HFFc6 (cell line): ENCODE measurements around the gene ADGRV1. TPM values are rescaled to one million over a fixed set of nuclear protein-coding genes. Genes with fewer than 3 reads are reported as not detected.

Experiments used
- DNase-seq: peaks from one replicate; pipeline ENCODE4 v3.0.0-alpha.2; 2018
- H3K27ac Mint-ChIP-seq: 2 replicates; pipeline ENCODE4 v1.8.0; 2020; ENCODE audit warnings: mild to moderate bottlenecking, mixed read lengths
- H3K27me3 Mint-ChIP-seq: 2 replicates; pipeline ENCODE4 v1.8.0; 2021; ENCODE audit warnings: mild to moderate bottlenecking, moderate library complexity, mixed read lengths; ENCODE audit not compliant: insufficient read depth
- H3K36me3 Mint-ChIP-seq: 2 replicates; pipeline ENCODE4 v1.8.0; 2021; ENCODE audit warnings: low read depth, mixed read lengths
- H3K4me1 Mint-ChIP-seq: 2 replicates; pipeline ENCODE4 v1.8.0; 2020; ENCODE audit warnings: low read depth, mixed read lengths
- H3K4me3 Mint-ChIP-seq: 2 replicates; pipeline ENCODE4 v1.8.0; 2020; ENCODE audit warnings: mild to moderate bottlenecking, moderate library complexity, mixed read lengths
- H3K9me3 Mint-ChIP-seq: 2 replicates; pipeline ENCODE4 v1.8.0; 2020; ENCODE audit warnings: mild to moderate bottlenecking, mixed read lengths
- total RNA-seq, 6 experiments: library from RNA; stranded (reverse); fragmentation: NEBNext Ultra II Directional; extraction: Animal tissue kit (Norgen Biotek cat#: 25700); gene quantifications; 2 replicates in 1 of 6; 3 replicates in 5 of 6; pipeline ENCODE4 v1.2.3, GENCODE V29; 2021
- TF ChIP-seq, protein P1 (sequence below): fragments of 200-600 bp; sonication (generic); IDR thresholded peaks from 2 replicates; pipeline ENCODE4 v1.5.0; 2021; ENCODE audit warnings: antibody characterized with exemption, mild to moderate bottlenecking

ADGRV1 gene
- total RNA-seq, 6 experiments from 2014 or later, result not detected

DNA sequence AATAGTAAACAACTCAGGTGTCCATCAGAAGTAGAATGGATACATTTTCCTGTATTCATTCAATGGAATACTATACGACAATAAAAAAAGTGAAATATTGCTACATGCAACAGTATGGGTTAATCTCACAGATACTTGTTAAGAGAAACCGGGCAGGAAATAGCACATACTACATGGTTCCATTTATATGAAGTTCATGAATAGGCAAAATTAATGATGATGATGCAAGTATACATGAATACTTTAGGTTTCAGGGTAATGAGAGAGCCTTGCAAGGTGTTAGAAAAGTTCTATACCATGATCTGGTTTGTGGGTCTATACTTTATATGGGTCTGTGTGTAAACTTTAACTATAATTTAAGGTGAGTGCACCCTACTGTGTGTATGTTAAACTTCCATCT is 390.4 kb downstream of the ADGRV1 start:
- H3K27ac Mint-ChIP-seq, result no peak overlapping the region
- H3K27me3 Mint-ChIP-seq, result peaks cover 4% of the 10 kb centered on the region; the same call in 1 of the 2 replicates
- TF ChIP-seq, protein P1, sequence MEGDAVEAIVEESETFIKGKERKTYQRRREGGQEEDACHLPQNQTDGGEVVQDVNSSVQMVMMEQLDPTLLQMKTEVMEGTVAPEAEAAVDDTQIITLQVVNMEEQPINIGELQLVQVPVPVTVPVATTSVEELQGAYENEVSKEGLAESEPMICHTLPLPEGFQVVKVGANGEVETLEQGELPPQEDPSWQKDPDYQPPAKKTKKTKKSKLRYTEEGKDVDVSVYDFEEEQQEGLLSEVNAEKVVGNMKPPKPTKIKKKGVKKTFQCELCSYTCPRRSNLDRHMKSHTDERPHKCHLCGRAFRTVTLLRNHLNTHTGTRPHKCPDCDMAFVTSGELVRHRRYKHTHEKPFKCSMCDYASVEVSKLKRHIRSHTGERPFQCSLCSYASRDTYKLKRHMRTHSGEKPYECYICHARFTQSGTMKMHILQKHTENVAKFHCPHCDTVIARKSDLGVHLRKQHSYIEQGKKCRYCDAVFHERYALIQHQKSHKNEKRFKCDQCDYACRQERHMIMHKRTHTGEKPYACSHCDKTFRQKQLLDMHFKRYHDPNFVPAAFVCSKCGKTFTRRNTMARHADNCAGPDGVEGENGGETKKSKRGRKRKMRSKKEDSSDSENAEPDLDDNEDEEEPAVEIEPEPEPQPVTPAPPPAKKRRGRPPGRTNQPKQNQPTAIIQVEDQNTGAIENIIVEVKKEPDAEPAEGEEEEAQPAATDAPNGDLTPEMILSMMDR, result no peak
- H3K4me3 Mint-ChIP-seq, result no peak overlapping the region
- H3K4me1 Mint-ChIP-seq, result no peaks in the 10 kb centered on the region
- no peaks in the 10 kb centered on the region for H3K9me3 Mint-ChIP-seq
- no peak for DNase-seq
- no peaks in the 10 kb centered on the region for H3K36me3 Mint-ChIP-seq

DNA sequence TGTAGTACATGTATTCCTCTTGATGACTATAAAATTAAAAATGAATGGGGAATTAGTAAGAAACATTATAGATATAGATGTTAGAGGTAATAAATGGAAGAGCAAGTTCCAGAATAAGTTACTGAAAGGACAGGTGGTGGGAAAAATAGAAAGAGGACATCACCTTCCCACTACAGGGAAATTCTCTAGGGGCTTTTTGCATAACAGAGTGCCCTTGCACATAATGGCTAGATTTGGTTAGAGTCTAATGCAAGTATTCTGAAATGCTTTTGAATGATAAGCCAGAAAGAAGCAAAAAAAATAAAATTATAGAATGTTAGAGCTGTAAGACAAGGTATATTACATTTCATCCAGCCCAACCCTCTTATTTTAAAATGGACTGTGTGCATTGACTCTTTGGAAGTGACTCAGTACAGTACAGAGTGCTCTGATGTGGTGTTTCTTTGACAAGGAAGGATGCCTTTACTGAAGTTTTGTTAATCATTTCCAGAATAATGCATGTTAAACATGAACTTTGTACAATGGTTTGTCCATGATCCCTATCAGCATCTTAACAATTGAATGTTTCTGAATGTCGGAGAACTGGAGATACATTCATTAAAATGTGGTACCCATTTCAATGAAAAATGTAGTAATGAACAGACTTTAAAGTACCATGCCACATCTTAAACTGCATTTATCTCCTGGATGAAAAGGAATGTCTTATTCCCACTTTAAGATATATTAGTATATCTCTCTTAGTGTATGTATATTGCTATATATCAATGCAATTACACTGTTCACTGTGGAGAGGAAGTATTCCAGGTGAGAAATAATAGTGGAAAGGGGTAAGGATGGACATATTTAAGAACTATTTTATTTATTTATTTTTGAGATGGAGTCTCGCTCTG is 391.1 kb downstream of the ADGRV1 start:
- Mint-ChIP-seq H3K4me1 (no peaks in the 10 kb centered on the region), H3K4me3 (no peak overlapping the region), H3K27ac (no peak overlapping the region), H3K27me3 (peaks cover 4% of the 10 kb centered on the region; the same call in 1 of the 2 replicates), H3K36me3 (no peaks in the 10 kb centered on the region), H3K9me3 (no peaks in the 10 kb centered on the region)
- no peak for DNase-seq
- TF ChIP-seq, protein P1, result no peak

GRCh38 chr5:90955001-90955635 is 396.5 kb downstream of the ADGRV1 start:
- Mint-ChIP-seq H3K27me3 (peaks cover 4% of the 10 kb centered on the region; the same call in 1 of the 2 replicates), H3K36me3 (no peaks in the 10 kb centered on the region), H3K27ac (no peak overlapping the region), H3K4me1 (peaks cover 6% of the 10 kb centered on the region; the same call in 1 of the 2 replicates), H3K4me3 (no peak overlapping the region), H3K9me3 (no peaks in the 10 kb centered on the region)
- TF ChIP-seq, protein P1, result no peak
- no peak for DNase-seq

- Mint-ChIP-seq H3K4me1 (peaks cover 6% of the 10 kb centered on the region; the same call in 1 of the 2 replicates), H3K4me3 (no peak overlapping the region), H3K27ac (no peak overlapping the region), H3K27me3 (peaks cover 4% of the 10 kb centered on the region; the same call in 1 of the 2 replicates), H3K36me3 (no peaks in the 10 kb centered on the region), H3K9me3 (no peaks in the 10 kb centered on the region)
- TF ChIP-seq, protein P1, result no peak
- no peak for DNase-seq
These were observed 398.0 kb downstream of the ADGRV1 start for GRCh38 chr5:90956511-90957097.

DNA sequence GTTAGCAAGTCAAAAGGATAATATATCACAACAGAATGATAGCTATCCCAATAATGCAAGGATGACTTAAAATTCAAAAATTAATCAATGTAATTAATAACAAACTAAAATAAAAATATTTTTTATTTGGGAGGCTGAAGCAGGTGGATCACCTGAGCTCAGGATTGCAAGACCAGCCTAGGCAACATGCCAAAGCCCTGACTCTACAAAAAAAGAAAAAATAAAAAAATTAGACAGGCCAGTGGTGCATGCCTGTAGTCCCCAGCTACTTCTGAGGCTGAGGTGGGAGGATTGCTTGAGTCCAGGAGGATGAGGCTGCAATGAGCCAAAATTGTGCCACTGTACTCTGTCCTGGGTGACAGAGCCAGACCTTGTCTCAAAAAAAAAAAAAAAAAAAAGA is 399.3 kb downstream of the ADGRV1 start:
- no peak overlapping the region for H3K27ac Mint-ChIP-seq
- no peaks in the 10 kb centered on the region for H3K36me3 Mint-ChIP-seq
- no peaks in the 10 kb centered on the region for H3K9me3 Mint-ChIP-seq
- H3K4me3 Mint-ChIP-seq, result no peak overlapping the region
- TF ChIP-seq, protein P1, result no peak
- DNase-seq, result no peak
- H3K27me3 Mint-ChIP-seq, result peaks cover 2% of the 10 kb centered on the region; the same call in 1 of the 2 replicates
- peaks cover 6% of the 10 kb centered on the region; the same call in 1 of the 2 replicates for H3K4me1 Mint-ChIP-seq
